CD14-positive monocyte (primary cell): ENCODE results near the gene ANGPTL8. TPM values are rescaled to one million over a fixed set of nuclear protein-coding genes. Genes with fewer than 3 reads are reported as not detected.

Source experiments
- DNase-seq, 3 donors: peaks; one replicate each; pipeline ENCODE4 v3.0.0-alpha.2; 2011 to 2022
- H2AFZ ChIP-seq: 2 replicates; pipeline ENCODE4 v1.6.0; 2012; ENCODE audit warnings: mild to moderate bottlenecking, low read depth, low read length, inconsistent platforms; ENCODE audit not compliant: insufficient read depth, poor library complexity, severe bottlenecking
- H3K27ac ChIP-seq, 2 donors: 1 replicate in 1 of 2; 2 replicates in 1 of 2; pipeline ENCODE4 v1.5.1; 2012 to 2013; ENCODE audit warnings: low read length in 2 of 2, control low read depth in 1 of 2, inconsistent platforms in 1 of 2, low read depth in 1 of 2, mild to moderate bottlenecking in 1 of 2
- H3K27me3 ChIP-seq, 2 donors: one replicate each; pipeline versions ENCODE4 v1.6.0 to v1.6.1; 2011 to 2013; ENCODE audit warnings: low read length in 2 of 2; ENCODE audit not compliant: control insufficient read depth in 2 of 2, insufficient read depth in 2 of 2
- H3K36me3 ChIP-seq, 2 donors: replicated peaks in 1 of 2; 1 replicate in 1 of 2; 2 replicates in 1 of 2; pipeline versions ENCODE4 v1.5.1 to v1.6.1; 2012 to 2013; ENCODE audit warnings: low read length in 2 of 2, control low read depth in 1 of 2, inconsistent platforms in 1 of 2, mild to moderate bottlenecking in 1 of 2; ENCODE audit not compliant: insufficient read depth in 2 of 2, control insufficient read depth in 1 of 2
- H3K4me1 ChIP-seq, 2 donors: 1 replicate in 1 of 2; 2 replicates in 1 of 2; pipeline versions ENCODE4 v1.5.1 to v1.6.1; 2012 to 2013; ENCODE audit warnings: low read length in 2 of 2, control low read depth in 1 of 2, inconsistent platforms in 1 of 2, mild to moderate bottlenecking in 1 of 2, moderate library complexity in 1 of 2; ENCODE audit not compliant: insufficient read depth in 2 of 2, control insufficient read depth in 1 of 2
- H3K4me2 ChIP-seq: replicated peaks from 2 replicates; pipeline ENCODE3; 2012; ENCODE audit warnings: low read length, moderate library complexity, mild to moderate bottlenecking; ENCODE audit not compliant: poor library complexity, severe bottlenecking; ENCODE audit errors: extremely low read depth
- H3K4me3 ChIP-seq, 3 experiments: fragments of 200-600 bp in 1 of 3; sonication (generic) in 1 of 3; replicated peaks in 1 of 3; 1 replicate in 2 of 3; 2 replicates in 1 of 3; pipeline ENCODE4 v1.5.1; 2011 to 2013; ENCODE audit warnings: low read length in 3 of 3, mild to moderate bottlenecking in 3 of 3, control low read depth in 2 of 3, low read depth in 2 of 3, inconsistent platforms in 1 of 3, moderate library complexity in 1 of 3
- H3K79me2 ChIP-seq: 2 replicates; pipeline ENCODE4 v1.6.0; 2012; ENCODE audit warnings: mild to moderate bottlenecking, control low read depth, inconsistent platforms, low read length, moderate library complexity; ENCODE audit not compliant: insufficient read depth
- H3K9ac ChIP-seq: 2 replicates; pipeline ENCODE4 v1.6.0; 2017; ENCODE audit warnings: low read length, mild to moderate bottlenecking; ENCODE audit not compliant: insufficient read depth, poor library complexity, severe bottlenecking
- H3K9me3 ChIP-seq, 2 donors: replicated peaks in 1 of 2; 1 replicate in 1 of 2; 2 replicates in 1 of 2; pipeline versions ENCODE4 v1.5.1 to v1.6.1; 2012 to 2013; ENCODE audit warnings: low read length in 2 of 2, control low read depth in 1 of 2; ENCODE audit not compliant: control insufficient read depth in 1 of 2, insufficient read depth in 1 of 2
- H4K20me1 ChIP-seq: 2 replicates; pipeline ENCODE4 v1.6.0; 2012; ENCODE audit warnings: mild to moderate bottlenecking, low read length, control low read depth, moderate library complexity; ENCODE audit not compliant: insufficient read depth
- H3K27ac Mint-ChIP-seq, 7 donors: one replicate each; pipeline ENCODE4 v1.8.0; 2020; ENCODE audit warnings: mild to moderate bottlenecking in 7 of 7, mixed read lengths in 7 of 7, moderate library complexity in 6 of 7, inconsistent platforms in 2 of 7
- H3K27me3 Mint-ChIP-seq, 3 donors: one replicate each; pipeline ENCODE4 v1.8.0; 2021 to 2022; ENCODE audit warnings: low read depth in 3 of 3, mild to moderate bottlenecking in 3 of 3, mixed read lengths in 3 of 3, moderate library complexity in 3 of 3, inconsistent platforms in 1 of 3
- H3K36me3 Mint-ChIP-seq, 2 donors: one replicate each; pipeline ENCODE4 v1.8.0; 2020; ENCODE audit warnings: mixed read lengths in 2 of 2, inconsistent platforms in 1 of 2, mild to moderate bottlenecking in 1 of 2
- H3K4me1 Mint-ChIP-seq: one replicate; pipeline ENCODE4 v1.8.0; 2020; ENCODE audit warnings: mild to moderate bottlenecking, mixed read lengths
- H3K4me3 Mint-ChIP-seq, 2 donors: one replicate each; pipeline ENCODE4 v1.8.0; 2020; ENCODE audit warnings: mild to moderate bottlenecking in 2 of 2, mixed read lengths in 2 of 2, moderate library complexity in 1 of 2
- H3K9me3 Mint-ChIP-seq, 7 donors: one replicate each; pipeline ENCODE4 v1.8.0; 2020 to 2022; ENCODE audit warnings: mixed read lengths in 7 of 7, mild to moderate bottlenecking in 6 of 7, moderate library complexity in 6 of 7, inconsistent platforms in 2 of 7
- CTCF ChIP-seq: fragments of 200-600 bp; IDR thresholded peaks from one replicate; pipeline ENCODE4 v1.8.0; 2022; ENCODE audit warnings: antibody characterized with exemption, mild to moderate bottlenecking
- WGBS: methylation state at CpG from one replicate; pipeline ENCODE4 v1.1.5; 2013; ENCODE audit warnings: missing lambda C conversion rate; ENCODE audit not compliant: insufficient coverage; 5-methylcytosine and 5-hydroxymethylcytosine counted together
- intact Hi-C, 2 donors: fragments of 100-400 bp; cut with micrococcal nuclease; formaldehyde crosslinking; loops; one replicate each; pipeline versions ENCODE4 v1.15.0 to v1.15.1; 2023
- polyA plus RNA-seq, 3 donors: library from polyadenylated mRNA; depleted of rRNA in 1 of 3; unstranded in 2 of 3; stranded (reverse) in 1 of 3; fragments of 300-500 nt in 2 of 3; fragments of >200 nt in 1 of 3; fragmentation: Illumina TruSeq in 2 of 3; gene quantifications; 1 replicate in 2 of 3; 2 replicates in 1 of 3; pipeline ENCODE4 v1.2.3, GENCODE V29; 2012 to 2021

The ANGPTL8 gene
- polyA plus RNA-seq, 3 donors: not detected

GRCh38 chr19:11240008-11240444, 607 bp downstream of the ANGPTL8 start:
- H2AFZ ChIP-seq: no peak overlapping the region
- Mint-ChIP-seq H3K4me3 (no peak overlapping the region), H3K4me1 (peaks cover 5% of the 10 kb centered on the region), H3K9me3 (peaks cover 9 to 19% (median 17%) of the 10 kb centered on the region in 7 donors), H3K36me3 (no peaks in the 10 kb centered on the region), H3K27me3 (peaks cover 18 to 21% (median 18%) of the 10 kb centered on the region in 3 donors), H3K27ac (no peak overlapping the region)
- TF ChIP-seq CTCF: no peak
- WGBS: 100% methylated on average over 7 of the region's 8 CpGs
- DNase-seq: no peak
- H3K36me3 ChIP-seq: no peaks in the 10 kb centered on the region
- H4K20me1 ChIP-seq: no peaks in the 10 kb centered on the region
- no peak overlapping the region for H3K4me2 ChIP-seq
- no peak overlapping the region for H3K9ac ChIP-seq
- peaks cover 0 to 4% of the 10 kb centered on the region in 2 donors for H3K27me3 ChIP-seq
- H3K9me3 ChIP-seq: peaks cover 12 to 22% of the 10 kb centered on the region in 2 donors
- H3K4me3 ChIP-seq: no peak overlapping the region
- intact Hi-C loops: no loop called here
- no peaks in the 10 kb centered on the region for H3K79me2 ChIP-seq
- H3K27ac ChIP-seq: no peak overlapping the region
- H3K4me1 ChIP-seq: peaks cover 4 to 8% of the 10 kb centered on the region in 2 donors

- no peaks in the 10 kb centered on the region for H4K20me1 ChIP-seq
- H3K4me1 Mint-ChIP-seq: peaks cover 5% of the 10 kb centered on the region
- intact Hi-C loops: no loop called here
- no peak overlapping the region for H3K27ac Mint-ChIP-seq
- WGBS: 100% methylated on average over 9 of the region's 11 CpGs
- peaks cover 12 to 22% of the 10 kb centered on the region in 2 donors for H3K9me3 ChIP-seq
- peaks cover 4 to 8% of the 10 kb centered on the region in 2 donors for H3K4me1 ChIP-seq
- H3K27me3 Mint-ChIP-seq: peaks cover 20 to 27% (median 22%) of the 10 kb centered on the region in 3 donors
- no peak overlapping the region for H3K4me3 Mint-ChIP-seq
- H3K9me3 Mint-ChIP-seq: peaks cover 9 to 19% (median 17%) of the 10 kb centered on the region in 7 donors
- no peak overlapping the region for H2AFZ ChIP-seq
- H3K4me3 ChIP-seq: no peak overlapping the region
- no peaks in the 10 kb centered on the region for H3K36me3 ChIP-seq
- H3K27me3 ChIP-seq: peaks cover 0 to 4% of the 10 kb centered on the region in 2 donors
- H3K4me2 ChIP-seq: no peak overlapping the region
- DNase-seq: no peak
- no peak overlapping the region for H3K27ac ChIP-seq
- no peaks in the 10 kb centered on the region for H3K79me2 ChIP-seq
- no peaks in the 10 kb centered on the region for H3K36me3 Mint-ChIP-seq
- H3K9ac ChIP-seq: no peak overlapping the region
- TF ChIP-seq CTCF: no peak
These were observed 2.6 kb downstream of the ANGPTL8 start for GRCh38 chr19:11242025-11242424.
